Measurements from ENCODE around the gene USP38.

The USP38 gene

DNA sequence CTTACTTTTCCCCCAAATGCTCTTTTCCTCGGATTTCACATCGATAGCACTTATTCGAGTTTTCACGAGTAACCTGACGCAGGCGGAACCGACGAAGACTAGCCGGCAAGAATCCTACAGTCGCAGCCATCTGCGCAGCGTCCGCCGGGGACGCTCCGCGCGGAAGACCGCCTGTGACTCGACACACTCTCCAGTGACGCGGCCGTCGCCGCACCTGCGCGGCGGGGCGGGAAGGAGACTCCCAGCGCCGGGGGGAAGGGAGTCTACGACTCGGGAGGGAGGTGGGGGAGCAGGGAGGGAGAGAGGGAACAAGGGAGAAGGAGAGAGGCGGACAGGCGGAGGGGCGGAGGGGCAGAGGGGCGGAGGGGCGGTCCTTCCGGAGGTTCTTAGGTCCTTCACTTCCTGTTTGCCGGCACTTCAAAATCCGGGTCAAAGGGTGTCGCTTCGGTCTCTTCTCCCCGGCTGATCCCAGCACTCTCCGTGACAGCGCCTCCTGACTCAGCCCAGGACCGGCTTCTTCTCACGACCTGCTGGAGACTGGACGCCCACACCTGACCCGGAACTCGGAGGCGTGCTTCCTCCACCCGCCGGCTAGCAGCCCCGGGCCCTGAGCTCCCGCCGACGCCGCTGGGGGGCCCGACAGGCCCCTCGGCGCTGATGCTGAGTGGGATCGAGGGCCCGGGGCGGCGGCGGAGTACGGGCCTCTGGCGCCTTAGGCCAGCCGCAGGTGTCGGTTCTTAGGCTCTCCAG, at the start of gene USP38:
Gene USP38, plus strand, starts transcription at position 415 of the 750 bp plus-strand sequence. CDS start 534 bp downstream, outside the sequence.
- peak; percentile 94 for DNase-seq

- DNase-seq, result no peak
Measured at GRCh38 chr4:143135358-143135757, 49.4 kb upstream of the USP38 start.

- no peak for DNase-seq
Measured at GRCh38 chr4:143140696-143141095, 44.0 kb upstream of the USP38 start.

DNA sequence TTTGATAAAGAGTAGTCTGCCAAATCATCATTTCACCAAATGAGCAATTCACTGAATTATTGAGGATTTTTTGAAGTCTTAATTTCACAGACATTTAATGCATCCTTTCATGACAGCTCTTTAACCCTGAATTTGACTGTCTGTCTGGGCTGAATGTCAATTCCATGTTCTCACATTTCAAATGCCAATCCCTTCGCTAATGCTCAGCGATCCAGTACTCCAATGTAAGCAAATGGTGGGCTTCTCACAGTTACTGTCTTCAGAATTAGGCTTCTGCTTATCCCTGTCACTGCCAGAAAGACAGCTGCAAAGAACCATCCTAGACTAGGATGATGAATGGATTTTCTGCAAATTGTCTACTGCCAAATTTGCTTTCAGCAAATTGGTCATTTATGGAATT, 36.2 kb upstream of the USP38 start:
- no peak for DNase-seq

DNA sequence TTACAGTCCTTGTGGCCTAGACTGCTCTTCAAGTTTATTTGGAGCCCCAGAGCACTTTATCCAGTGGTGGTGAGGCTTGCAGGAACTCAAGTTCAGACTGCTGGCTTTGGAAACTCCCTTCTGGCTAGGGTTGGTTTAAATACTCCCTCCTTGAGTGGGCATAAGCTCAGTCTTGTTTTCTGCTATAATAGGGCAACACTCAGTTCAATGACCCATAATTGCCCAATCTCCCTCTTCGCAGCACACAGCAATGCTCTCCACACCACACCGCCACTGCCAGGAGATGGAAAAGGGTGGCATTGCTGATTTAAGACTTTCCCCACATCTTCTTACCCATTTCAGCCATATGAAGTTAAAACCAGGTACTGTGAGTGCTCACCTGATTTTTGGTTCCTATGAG, 27.9 kb upstream of the USP38 start:
- DNase-seq, result no peak

DNA sequence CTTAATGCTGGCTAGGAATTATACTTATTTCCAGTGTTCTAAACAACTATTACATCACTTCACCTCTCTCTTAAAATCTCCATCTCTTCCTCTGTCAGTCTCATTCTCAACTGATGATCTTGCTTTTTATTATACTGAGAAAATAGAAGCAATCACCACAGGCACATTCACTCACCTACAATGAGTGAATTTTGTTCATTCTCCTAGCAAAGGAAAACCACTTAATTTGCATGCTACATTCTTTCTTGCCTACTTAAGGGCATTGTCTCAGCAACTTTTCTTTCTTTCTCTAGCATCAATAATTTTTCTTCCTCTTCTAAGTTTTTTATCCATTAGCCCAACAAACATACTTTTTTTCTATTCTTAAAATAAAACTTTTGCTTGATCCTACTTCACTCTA, 21.1 kb upstream of the USP38 start:
- no peak for DNase-seq

DNA sequence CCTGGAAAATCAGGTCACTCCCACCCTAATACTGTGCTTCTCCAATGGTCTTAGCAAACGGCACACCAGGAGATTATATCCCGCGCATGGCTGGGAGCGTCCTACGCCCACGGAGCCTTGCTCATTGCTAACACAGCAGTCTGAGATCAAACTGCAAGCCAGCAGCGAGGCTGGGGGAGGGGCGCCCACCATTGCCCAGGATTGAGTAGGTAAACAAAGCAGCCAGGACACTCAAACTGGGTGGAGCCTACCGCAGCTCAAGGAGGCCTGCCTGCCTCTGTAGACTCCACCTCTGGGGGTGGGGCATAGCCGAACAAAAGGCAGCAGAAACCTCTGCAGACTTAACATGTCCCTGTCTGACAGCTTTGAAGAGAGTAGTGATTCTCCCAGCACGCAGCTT, 18.0 kb upstream of the USP38 start:
- DNase-seq, result peak; percentile 35

- DNase-seq, result peak; percentile 10
Measured at GRCh38 chr4:143178923-143179322, 5.8 kb upstream of the USP38 start.

DNA sequence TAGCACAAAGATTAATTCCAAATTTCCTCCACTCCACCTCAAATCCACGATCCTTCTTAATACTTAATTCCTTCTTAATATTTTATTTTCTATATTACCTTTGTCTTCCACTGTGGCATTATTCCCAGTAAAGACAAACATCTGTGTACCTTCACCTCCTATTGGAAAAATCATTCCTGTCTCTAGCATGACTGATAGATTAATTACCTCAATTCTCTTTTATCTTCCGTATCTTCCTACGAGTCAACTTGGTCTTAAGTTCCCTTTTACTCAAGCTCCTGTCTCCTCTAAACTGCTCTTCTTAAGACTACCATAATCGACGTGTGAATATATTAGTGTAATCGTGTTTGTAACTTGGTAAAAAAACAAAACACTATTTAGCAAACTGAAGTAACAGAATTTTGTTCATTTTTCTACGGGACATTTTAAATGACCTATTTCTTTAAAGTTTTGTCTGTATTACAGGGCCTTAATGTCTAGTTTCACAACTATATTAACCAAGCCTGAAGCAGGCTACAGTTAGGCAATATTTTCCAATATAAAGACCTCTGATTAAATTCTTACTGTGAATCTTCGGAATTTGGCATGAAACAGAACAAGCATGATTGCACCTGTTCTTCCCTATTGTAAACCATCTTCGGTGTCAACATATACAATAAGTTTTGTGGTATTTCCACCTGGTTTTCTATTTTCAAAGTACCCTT, 1.1 kb upstream of the USP38 start:
- no peak for DNase-seq

DNA sequence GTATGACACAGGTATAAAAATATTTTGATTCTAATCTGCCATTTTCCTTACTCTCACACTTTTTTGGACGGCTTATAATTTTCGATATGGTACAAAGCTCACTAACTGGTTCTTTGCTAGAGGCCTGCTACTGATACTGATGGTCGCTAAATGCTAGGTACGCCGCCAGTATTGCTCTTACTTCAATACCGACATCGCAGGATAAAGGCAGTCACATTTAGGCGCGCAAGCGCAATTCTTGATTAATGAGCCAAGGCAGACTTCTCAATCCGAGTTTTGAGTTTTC, 557 bp upstream of the USP38 start:
- no peak for DNase-seq

GRCh38 chr4:143185253-143186107, 763 bp downstream of the USP38 start:
- DNase-seq, result peak; percentile 49

- DNase-seq, result no peak
Measured at GRCh38 chr4:143186212-143186611, 1.5 kb downstream of the USP38 start.

DNA sequence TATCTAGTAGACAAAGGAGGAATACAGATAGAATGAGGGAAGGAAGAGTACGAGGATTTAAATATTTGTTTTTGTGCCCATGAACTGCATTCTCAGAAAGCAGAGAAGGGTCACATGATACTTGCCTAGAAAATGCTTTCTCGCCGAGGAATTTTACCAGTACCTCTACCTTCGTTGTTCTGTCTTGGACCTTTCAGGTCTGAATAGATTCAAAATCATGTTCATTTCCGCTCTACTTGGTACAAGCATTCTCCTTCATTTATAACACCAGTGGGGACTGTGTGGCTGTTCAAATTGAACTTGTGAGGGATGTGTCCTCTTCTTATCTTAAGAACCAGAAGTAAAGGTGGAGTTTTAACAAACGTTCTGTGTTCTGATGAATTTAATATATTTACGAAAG, 1.9 kb downstream of the USP38 start:
- no peak for DNase-seq

GRCh38 chr4:143188136-143189088, 3.7 kb downstream of the USP38 start:
- DNase-seq, result no peak

GRCh38 chr4:143189528-143189927, 4.8 kb downstream of the USP38 start:
- no peak for DNase-seq

DNA sequence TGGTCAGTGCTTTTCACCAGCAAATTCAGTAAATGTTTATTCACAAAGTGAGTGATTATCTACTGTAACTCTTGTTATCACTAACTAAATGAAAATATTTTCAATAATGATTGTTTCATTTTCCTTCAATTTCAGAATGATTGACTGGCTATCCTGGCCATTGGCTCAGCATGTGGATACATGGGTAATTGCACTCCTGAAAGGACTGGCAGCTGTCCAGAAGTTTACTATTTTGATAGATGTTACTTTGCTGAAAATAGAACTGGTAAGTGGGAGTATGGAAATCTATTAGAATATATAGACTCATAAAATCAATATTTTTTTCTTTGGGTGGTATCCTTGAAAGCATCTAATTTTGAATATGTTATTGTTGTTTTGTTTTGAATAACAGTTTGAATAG, 10.9 kb downstream of the USP38 start:
- DNase-seq, result no peak

GRCh38 chr4:143196323-143196722, 11.6 kb downstream of the USP38 start:
- no peak for DNase-seq

DNA sequence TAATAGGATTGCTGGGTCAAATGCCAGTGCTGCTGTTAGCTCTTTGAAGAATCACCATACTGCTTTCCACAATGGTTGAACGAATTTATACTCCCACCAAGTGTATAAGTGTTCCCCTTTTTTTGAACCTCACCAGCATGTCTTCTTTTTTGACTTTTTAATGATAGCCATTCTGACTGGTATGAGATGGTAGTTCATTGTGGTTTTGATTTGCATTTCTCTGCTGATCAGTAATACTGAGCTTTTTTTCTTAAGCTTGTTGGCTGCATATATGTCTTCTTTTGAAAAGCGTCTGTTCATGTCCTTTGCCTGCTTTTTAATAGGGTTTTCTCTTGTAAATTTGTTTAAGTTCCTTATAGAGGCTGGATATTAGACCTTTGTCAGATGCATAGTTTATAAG, 14.8 kb downstream of the USP38 start:
- DNase-seq, result no peak

DNA sequence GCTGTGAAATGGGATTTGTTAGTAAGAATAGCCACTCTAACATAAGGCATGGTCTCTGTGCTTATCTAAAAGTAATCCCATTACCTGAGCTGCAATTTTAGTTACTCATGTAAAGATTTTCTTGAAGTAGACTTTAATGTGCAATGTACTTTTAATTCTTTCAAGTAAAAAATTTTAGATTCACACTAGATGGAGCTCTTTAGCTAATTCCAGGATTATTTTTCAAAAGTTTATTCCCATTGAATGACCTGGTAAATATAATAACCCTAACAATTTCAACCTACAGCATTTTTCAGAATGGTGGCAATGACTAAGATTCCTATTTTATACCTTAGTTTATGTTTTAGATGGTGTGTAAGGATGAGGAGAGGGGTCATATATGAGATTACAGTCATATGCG, 18.1 kb downstream of the USP38 start:
- DNase-seq, result no peak

GRCh38 chr4:143203577-143203976, 18.9 kb downstream of the USP38 start:
- no peak for DNase-seq

DNA sequence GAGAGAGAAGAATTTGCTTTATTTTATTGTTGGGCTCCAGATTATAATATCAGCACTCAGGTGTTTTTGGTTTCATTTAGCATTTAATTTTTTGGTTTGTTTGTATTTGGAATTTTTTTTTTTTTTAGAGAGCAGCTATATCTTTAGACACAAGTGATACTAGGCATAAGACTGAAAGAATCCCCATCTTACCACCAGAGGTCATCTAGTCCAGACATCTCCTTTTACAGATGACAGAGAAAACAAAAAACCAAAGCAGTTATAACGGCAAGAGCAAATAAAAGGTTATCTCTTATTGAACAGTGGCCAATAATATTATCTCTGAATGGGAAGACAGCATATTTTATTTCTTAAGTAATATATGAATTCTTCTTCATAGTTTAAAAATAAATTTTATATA, 22.8 kb downstream of the USP38 start:
- DNase-seq, result no peak

GRCh38 chr4:143212566-143212965, 27.8 kb downstream of the USP38 start:
- no peak for DNase-seq

DNA sequence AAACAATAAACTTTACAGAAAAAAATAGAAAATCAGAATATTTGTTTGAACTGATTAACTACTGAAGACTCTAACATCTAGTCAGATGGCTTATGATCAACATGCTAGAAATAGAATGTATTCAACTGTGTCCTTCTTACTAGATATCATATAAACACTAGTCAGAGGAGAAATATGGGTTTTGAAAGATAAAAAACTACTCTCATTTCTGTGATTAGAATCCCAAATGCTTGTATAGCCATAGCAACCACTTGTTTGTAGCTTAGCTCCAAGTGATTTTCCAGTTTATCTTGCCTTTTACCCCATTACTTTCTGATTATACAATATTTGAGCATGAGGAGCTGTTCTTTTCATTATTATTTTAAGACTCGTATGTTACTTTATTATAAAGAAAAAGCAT, 31.2 kb downstream of the USP38 start:
- no peak for DNase-seq
